Right lobe of liver (tissue), 6 donors: ENCODE measurements around the gene PHYKPL. TPM values are rescaled to one million over a fixed set of nuclear protein-coding genes. Genes with fewer than 3 reads are reported as not detected.

Experiments
- ATAC-seq, 4 donors: fragments of 200-7000 bp; cut with Tn5 transposase; one replicate each; pipeline ENCODE4 v1.9.1; 2020; ENCODE audit warnings: mild to moderate bottlenecking in 4 of 4, moderate library complexity in 4 of 4
- DNase-seq, 3 donors: peaks; one replicate each; pipeline ENCODE4 v3.0.0-alpha.2; 2020
- H3K27ac ChIP-seq, 3 donors: fragments of 200-600 bp; one replicate each; pipeline ENCODE4 v1.8.0; 2022
- H3K27me3 ChIP-seq, 2 donors: fragments of 200-600 bp; one replicate each; pipeline ENCODE4 v1.8.0; 2022
- H3K36me3 ChIP-seq, 4 donors: fragments of 200-600 bp; sonication (generic) in 1 of 4; one replicate each; pipeline versions ENCODE4 v1.5.1 to v1.8.0; 2017 to 2022; ENCODE audit warnings: control low read depth in 1 of 4
- H3K4me1 ChIP-seq, 4 donors: fragments of 200-600 bp; sonication (generic) in 1 of 4; one replicate each; pipeline versions ENCODE4 v1.5.1 to v1.8.0; 2017 to 2022; ENCODE audit warnings: control low read depth in 1 of 4
- H3K4me3 ChIP-seq, 3 donors: fragments of 200-600 bp; one replicate each; pipeline ENCODE4 v1.8.0; 2022
- H3K9me3 ChIP-seq, 4 donors: fragments of 200-600 bp; sonication (generic) in 1 of 4; one replicate each; pipeline versions ENCODE4 v1.5.1 to v1.8.0; 2017 to 2022; ENCODE audit warnings: control low read depth in 1 of 4
- POLR2A ChIP-seq: fragments of 450-650 bp; IDR thresholded peaks from one replicate; pipeline ENCODE4 v1.6.1; 2017; ENCODE audit warnings: antibody characterized with exemption, mild to moderate bottlenecking
- WGBS: methylation state at CpG from one replicate; pipeline ENCODE4 v1.1.6; 2018; ENCODE audit warnings: low coverage, low lambda C conversion rate; ENCODE audit not compliant: insufficient coverage; ENCODE audit errors: missing lambda C conversion rate; 5-methylcytosine and 5-hydroxymethylcytosine counted together
- intact Hi-C, 2 donors: fragments of 100-400 bp; cut with DNase I; formaldehyde crosslinking; loops; one replicate each; pipeline versions ENCODE4 v1.11.2 to v1.14.1; 2022
- total RNA-seq, 6 experiments: library from RNA; depleted of rRNA in 2 of 6; stranded (reverse); fragments of >200 nt in 2 of 6; fragmentation: NEBNext Ultra II Directional in 3 of 6; extraction: Animal tissue kit (Norgen Biotek cat#: 25700) in 3 of 6; gene quantifications; one replicate each; pipeline versions ENCODE4 v1.1.0 to v1.2.4, GENCODE V29; 2016 to 2023
- TF ChIP-seq, protein P1 (sequence below), 4 donors: fragments of 200-600 bp in 3 of 4; fragments of 450-650 bp in 1 of 4; IDR thresholded peaks; one replicate each; pipeline versions ENCODE4 v1.5.1 to v1.8.0; 2016 to 2022; ENCODE audit warnings: antibody characterized with exemption in 4 of 4, mild to moderate bottlenecking in 2 of 4
- donor health status: DM: no; HTN: yes; CAD: no.
- donor health status: DM: no; HTN: no; CAD: no.
- donor health status: DM: no; HTN: no; CAD: no.
- donor health status: DM: no; HTN: yes; CAD: no.
- donor health status: DM: no; HTN: yes; CAD: no.

Gene PHYKPL
- total RNA-seq, 6 experiments from 2014 or later = 64.3 to 133 (median 85.8) TPM

DNA sequence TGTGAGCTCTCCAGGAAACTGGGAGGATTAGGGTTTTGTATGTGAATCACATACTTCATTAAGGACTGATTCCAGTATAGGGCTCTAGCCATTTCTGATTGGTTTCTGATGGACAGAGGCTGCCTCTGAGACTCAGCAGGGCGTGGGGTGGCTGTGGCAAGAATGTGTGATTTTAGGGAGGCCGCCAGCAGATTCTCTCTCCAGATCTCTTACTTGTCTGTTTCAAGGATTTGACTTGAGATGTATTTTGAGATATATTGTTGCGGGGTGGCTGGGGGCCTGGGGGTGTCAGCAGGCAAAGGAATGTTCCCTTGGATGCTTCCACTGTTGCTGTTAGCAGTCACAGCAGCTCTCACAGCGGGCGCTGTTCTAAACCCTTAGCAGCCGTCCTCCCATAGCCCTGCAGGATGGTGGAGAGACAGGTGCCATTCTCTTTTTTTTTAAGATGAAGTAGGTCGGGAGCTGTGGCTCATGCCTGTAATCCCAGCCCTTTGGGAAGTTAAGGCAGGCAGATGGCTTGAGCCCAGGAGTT is 36.3 kb downstream of the PHYKPL start:
- Histone ChIP-seq H3K27me3 (no peaks in the 10 kb centered on the region), H3K4me3 (no peak overlapping the region), H3K27ac (no peak overlapping the region), H3K9me3 (no peaks in the 10 kb centered on the region), H3K4me1 (peaks cover 0 to 21% (median 5%) of the 10 kb centered on the region in 4 donors), H3K36me3 (no peaks in the 10 kb centered on the region)
- intact Hi-C loops = no loop called here
- TF ChIP-seq, protein P1, sequence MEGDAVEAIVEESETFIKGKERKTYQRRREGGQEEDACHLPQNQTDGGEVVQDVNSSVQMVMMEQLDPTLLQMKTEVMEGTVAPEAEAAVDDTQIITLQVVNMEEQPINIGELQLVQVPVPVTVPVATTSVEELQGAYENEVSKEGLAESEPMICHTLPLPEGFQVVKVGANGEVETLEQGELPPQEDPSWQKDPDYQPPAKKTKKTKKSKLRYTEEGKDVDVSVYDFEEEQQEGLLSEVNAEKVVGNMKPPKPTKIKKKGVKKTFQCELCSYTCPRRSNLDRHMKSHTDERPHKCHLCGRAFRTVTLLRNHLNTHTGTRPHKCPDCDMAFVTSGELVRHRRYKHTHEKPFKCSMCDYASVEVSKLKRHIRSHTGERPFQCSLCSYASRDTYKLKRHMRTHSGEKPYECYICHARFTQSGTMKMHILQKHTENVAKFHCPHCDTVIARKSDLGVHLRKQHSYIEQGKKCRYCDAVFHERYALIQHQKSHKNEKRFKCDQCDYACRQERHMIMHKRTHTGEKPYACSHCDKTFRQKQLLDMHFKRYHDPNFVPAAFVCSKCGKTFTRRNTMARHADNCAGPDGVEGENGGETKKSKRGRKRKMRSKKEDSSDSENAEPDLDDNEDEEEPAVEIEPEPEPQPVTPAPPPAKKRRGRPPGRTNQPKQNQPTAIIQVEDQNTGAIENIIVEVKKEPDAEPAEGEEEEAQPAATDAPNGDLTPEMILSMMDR (IDR thresholded peaks at IDR 0.05) = no peak
- no peak for TF ChIP-seq POLR2A
- ATAC-seq (no peak), DNase-seq (peak in 1 of 3 donors; percentile 34)
- WGBS = 91% methylated on average over 5 of the region's 7 CpGs

DNA sequence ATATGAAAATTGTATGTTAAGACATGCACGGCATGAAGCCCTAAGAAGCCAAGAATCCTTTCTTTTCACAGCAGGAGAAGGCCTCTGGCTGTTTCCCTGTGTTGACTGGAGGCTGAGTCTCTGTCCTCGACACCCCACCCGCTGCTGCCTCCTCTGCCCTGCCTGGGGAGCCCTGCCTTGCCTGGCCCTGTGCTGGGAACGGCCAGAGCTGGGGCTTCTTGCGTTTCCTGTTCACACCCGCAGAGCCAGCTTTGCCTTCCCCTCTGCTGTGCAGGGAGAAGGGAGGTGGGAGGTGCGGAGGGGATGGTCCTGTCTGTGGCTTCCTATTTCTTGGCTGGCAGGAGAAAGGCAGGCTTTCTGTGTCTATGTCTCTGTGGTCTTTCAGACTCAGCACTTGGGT is 38.6 kb downstream of the PHYKPL start:
- no peaks in the 10 kb centered on the region for H3K36me3 ChIP-seq
- intact Hi-C loops = no loop called here
- H3K9me3 ChIP-seq = no peaks in the 10 kb centered on the region
- no peak overlapping the region for H3K27ac ChIP-seq
- 71% methylated on average over 4 of the region's 7 CpGs for WGBS
- no peak overlapping the region for H3K4me3 ChIP-seq
- no peak for TF ChIP-seq POLR2A
- TF ChIP-seq, protein P1 (IDR thresholded peaks at IDR 0.05) = no peak
- H3K4me1 ChIP-seq = peaks cover 0 to 21% (median 5%) of the 10 kb centered on the region in 4 donors
- DNase-seq = no peak
- no peak for ATAC-seq
- no peaks in the 10 kb centered on the region for H3K27me3 ChIP-seq

DNA sequence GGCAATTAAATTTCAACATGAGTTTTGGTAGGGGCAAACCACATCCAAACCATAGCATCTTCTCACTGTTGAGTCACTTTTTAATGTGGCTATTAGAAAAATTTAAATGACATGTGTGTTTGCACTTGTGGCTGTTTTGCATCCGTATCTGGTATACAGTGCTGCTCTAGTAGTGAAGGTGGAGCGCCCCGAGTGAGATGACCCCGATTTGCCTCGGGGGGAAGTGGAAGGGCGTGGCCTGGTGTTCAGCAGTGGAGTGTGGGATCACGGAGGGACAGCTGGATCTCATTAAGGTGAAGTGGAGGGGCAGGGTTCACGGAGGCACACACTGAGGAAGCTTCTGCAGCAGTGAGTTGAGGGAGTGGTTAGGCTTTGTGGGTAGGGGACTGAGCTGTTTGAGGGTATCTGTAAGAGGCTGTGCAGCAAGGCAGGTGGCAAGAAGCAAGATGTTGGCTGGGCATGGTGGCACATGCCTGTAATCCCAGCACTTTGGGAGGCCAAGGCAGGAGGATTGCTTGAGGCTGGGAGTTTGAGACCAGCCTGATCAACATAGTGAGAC is 39.3 kb downstream of the PHYKPL start:
- WGBS = 66% methylated on average over 8 of the region's 8 CpGs
- intact Hi-C loops = no loop called here
- no peak overlapping the region for H3K27ac ChIP-seq
- ATAC-seq = no peak
- DNase-seq = no peak
- TF ChIP-seq, protein P1 (IDR thresholded peaks at IDR 0.05) = no peak
- TF ChIP-seq POLR2A = no peak
- H3K4me1 ChIP-seq = peaks cover 0 to 21% (median 5%) of the 10 kb centered on the region in 4 donors
- no peak overlapping the region for H3K4me3 ChIP-seq
- H3K9me3 ChIP-seq = no peaks in the 10 kb centered on the region
- H3K36me3 ChIP-seq = no peaks in the 10 kb centered on the region
- no peaks in the 10 kb centered on the region for H3K27me3 ChIP-seq

DNA sequence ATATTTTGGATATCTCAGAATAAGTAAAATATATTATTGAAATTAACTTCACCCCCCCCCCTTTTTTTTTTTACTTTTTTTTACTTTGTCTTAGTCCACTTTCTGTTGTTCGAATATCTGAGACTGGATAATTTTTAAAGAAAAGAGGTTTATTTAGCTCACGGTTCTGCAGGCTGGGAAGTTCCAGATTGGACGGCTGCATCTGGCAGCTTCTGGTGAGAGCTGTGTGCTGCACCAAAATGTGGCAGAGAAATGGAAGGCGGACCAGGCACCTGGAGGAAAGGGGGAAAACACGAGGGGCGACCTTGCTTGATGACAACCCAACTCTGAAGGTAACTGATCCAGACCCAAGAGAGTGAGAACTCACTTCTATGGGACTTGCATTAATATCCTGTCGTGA is 39.8 kb downstream of the PHYKPL start:
- no peak for ATAC-seq
- H3K9me3 ChIP-seq = no peaks in the 10 kb centered on the region
- WGBS = 91% methylated on average over 7 of the region's 7 CpGs
- no peak overlapping the region for H3K4me3 ChIP-seq
- intact Hi-C loops = no loop called here
- H3K27ac ChIP-seq = no peak overlapping the region
- TF ChIP-seq POLR2A = no peak
- TF ChIP-seq, protein P1 (IDR thresholded peaks at IDR 0.05) = no peak
- no peaks in the 10 kb centered on the region for H3K36me3 ChIP-seq
- peak in 1 of 3 donors; percentile 17 for DNase-seq
- H3K4me1 ChIP-seq = peaks cover 0 to 21% (median 5%) of the 10 kb centered on the region in 4 donors
- no peaks in the 10 kb centered on the region for H3K27me3 ChIP-seq
